ENCODE results near the gene HOXA4. TPM values are rescaled to one million over a fixed set of nuclear protein-coding genes. Genes with fewer than 3 reads are reported as not detected.
A peak's percentile ranks its signal among the peaks of the same experiment; 100 is the strongest.

Gene HOXA4
- total RNA-seq, 1 donor from 2014 or later: 7.1 TPM

DNA sequence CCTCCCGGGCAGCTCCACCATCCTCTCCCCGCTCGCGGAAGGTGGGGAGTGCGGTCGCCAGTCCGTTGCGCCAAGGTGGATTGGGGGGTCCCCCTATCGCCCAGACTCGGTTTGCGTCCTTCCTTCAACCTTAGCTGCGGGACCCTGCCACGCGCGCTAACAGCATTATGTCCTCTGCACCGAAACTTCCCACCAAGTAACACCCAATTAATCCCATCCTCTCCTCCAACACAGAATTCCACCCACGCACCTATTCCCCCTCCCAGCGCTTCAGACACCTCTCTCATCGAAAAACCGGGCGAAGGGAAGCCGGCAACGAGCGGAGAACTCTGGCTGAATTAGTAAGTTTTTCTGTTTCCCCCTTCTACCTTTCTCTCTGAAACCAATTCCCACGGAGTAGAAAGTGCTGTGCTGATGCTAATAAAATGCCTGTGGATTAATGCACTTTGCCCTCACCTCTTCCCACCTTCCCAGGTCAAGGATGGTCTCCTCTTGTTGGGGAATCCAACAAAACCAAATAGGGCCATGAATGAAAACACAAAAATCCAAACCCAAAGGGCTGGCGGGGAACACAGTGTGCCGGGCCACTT is 20.9 kb upstream of the HOXA4 start:
- intact Hi-C loops (cut with DNase I): no loop called here
- Histone ChIP-seq H3K27ac (peak overlapping the region; percentile 88), H3K36me3 (no peaks in the 10 kb centered on the region), H3K9me3 (no peaks in the 10 kb centered on the region), H3K4me1 (peaks cover 32% of the 10 kb centered on the region), H3K4me3 (peak overlapping the region; percentile 70), H3K27me3 (peaks cover 90% of the 10 kb centered on the region)
- DNase-seq: peak; percentile 64
- no peak for ATAC-seq
- TF ChIP-seq, protein P1, sequence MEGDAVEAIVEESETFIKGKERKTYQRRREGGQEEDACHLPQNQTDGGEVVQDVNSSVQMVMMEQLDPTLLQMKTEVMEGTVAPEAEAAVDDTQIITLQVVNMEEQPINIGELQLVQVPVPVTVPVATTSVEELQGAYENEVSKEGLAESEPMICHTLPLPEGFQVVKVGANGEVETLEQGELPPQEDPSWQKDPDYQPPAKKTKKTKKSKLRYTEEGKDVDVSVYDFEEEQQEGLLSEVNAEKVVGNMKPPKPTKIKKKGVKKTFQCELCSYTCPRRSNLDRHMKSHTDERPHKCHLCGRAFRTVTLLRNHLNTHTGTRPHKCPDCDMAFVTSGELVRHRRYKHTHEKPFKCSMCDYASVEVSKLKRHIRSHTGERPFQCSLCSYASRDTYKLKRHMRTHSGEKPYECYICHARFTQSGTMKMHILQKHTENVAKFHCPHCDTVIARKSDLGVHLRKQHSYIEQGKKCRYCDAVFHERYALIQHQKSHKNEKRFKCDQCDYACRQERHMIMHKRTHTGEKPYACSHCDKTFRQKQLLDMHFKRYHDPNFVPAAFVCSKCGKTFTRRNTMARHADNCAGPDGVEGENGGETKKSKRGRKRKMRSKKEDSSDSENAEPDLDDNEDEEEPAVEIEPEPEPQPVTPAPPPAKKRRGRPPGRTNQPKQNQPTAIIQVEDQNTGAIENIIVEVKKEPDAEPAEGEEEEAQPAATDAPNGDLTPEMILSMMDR (IDR thresholded peaks at IDR 0.05): no peak

GRCh38 chr7:27150568-27151340 is 20.2 kb upstream of the HOXA4 start:
- Histone ChIP-seq H3K36me3 (no peaks in the 10 kb centered on the region), H3K27ac (peak overlapping the region; percentile 88), H3K27me3 (peaks cover 91% of the 10 kb centered on the region), H3K4me3 (peak overlapping the region; percentile 70), H3K4me1 (peaks cover 29% of the 10 kb centered on the region), H3K9me3 (no peaks in the 10 kb centered on the region)
- ATAC-seq (peak; percentile 84), DNase-seq (peak; percentile 86)
- intact Hi-C loops (cut with DNase I): no loop called here
- TF ChIP-seq, protein P1 (IDR thresholded peaks at IDR 0.05): peak; percentile 88

GRCh38 chr7:27149842-27150567 is 19.4 kb upstream of the HOXA4 start:
- Histone ChIP-seq H3K27me3 (peaks cover 88% of the 10 kb centered on the region), H3K36me3 (no peaks in the 10 kb centered on the region), H3K27ac (peak overlapping the region; percentile 88), H3K4me1 (peaks cover 22% of the 10 kb centered on the region), H3K9me3 (no peaks in the 10 kb centered on the region), H3K4me3 (peak overlapping the region; percentile 70)
- ATAC-seq (no peak), DNase-seq (peak; percentile 58)
- TF ChIP-seq, protein P1 (IDR thresholded peaks at IDR 0.05): no peak
- intact Hi-C loops (cut with DNase I): no loop called here

GRCh38 chr7:27148756-27149641 is 18.4 kb upstream of the HOXA4 start:
- intact Hi-C loops (cut with DNase I): no loop called here
- ATAC-seq (no peak), DNase-seq (no peak)
- no peaks in the 10 kb centered on the region for H3K9me3 ChIP-seq
- peaks cover 15% of the 10 kb centered on the region for H3K4me1 ChIP-seq
- H3K27me3 ChIP-seq: peaks cover 85% of the 10 kb centered on the region
- TF ChIP-seq, protein P1 (IDR thresholded peaks at IDR 0.05): no peak
- no peaks in the 10 kb centered on the region for H3K36me3 ChIP-seq
- peak overlapping the region; percentile 70 for H3K4me3 ChIP-seq
- peak overlapping the region; percentile 88 for H3K27ac ChIP-seq

Data from upper lobe of right lung (tissue), 1 donor.